GM18498 (cell line): Measurements from ENCODE around the gene TAF4.
"Not testable (repeated sequence)": the region's sequence is repeated elsewhere in the genome, so short reads cannot be mapped to it uniquely, and the experiment has no call there.

ENCODE experiments used
- ATAC-seq: cut with Tn5 transposase; IDR thresholded peaks from one replicate; pipeline ENCODE4 v1.9.1; 2021; ENCODE audit warnings: mild to moderate bottlenecking, moderate library complexity; ENCODE audit not compliant: unreplicated experiment

The TAF4 gene, protein sequence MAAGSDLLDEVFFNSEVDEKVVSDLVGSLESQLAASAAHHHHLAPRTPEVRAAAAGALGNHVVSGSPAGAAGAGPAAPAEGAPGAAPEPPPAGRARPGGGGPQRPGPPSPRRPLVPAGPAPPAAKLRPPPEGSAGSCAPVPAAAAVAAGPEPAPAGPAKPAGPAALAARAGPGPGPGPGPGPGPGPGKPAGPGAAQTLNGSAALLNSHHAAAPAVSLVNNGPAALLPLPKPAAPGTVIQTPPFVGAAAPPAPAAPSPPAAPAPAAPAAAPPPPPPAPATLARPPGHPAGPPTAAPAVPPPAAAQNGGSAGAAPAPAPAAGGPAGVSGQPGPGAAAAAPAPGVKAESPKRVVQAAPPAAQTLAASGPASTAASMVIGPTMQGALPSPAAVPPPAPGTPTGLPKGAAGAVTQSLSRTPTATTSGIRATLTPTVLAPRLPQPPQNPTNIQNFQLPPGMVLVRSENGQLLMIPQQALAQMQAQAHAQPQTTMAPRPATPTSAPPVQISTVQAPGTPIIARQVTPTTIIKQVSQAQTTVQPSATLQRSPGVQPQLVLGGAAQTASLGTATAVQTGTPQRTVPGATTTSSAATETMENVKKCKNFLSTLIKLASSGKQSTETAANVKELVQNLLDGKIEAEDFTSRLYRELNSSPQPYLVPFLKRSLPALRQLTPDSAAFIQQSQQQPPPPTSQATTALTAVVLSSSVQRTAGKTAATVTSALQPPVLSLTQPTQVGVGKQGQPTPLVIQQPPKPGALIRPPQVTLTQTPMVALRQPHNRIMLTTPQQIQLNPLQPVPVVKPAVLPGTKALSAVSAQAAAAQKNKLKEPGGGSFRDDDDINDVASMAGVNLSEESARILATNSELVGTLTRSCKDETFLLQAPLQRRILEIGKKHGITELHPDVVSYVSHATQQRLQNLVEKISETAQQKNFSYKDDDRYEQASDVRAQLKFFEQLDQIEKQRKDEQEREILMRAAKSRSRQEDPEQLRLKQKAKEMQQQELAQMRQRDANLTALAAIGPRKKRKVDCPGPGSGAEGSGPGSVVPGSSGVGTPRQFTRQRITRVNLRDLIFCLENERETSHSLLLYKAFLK

DNA sequence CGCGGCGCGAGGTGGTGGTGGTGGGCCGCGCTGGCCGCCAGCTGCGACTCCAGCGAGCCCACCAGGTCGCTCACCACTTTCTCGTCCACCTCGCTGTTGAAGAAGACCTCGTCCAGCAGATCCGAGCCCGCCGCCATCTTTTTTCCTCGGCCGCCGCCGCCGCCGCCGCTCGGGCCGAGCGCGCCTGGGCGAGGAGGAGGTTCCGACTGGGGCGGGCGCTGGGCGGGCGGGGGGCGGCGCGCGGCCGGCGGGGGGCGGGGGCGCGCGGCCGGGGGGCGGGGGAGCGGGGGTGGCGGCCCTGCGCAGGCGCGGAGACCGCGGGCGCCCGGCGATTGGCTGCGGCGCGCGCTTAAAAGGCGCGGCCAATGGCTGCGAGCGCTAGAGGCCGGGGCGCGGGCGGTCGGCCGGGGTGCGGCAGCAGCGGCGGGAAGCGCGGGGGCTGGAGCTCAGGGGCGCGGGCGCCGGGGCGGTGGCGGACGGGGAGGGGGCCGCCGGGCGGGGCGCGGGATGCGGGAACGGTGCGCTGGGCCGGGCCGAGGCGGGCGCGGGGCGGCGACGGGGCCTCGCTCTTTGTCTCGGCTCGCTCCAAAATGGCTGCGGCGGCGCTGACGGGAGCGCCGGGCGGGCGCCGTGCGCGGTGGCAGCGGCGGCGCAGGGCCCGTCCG lies at the start of gene TAF4:
TAF4 (minus strand) TSS at position 208 of the 665 bp plus-strand sequence; CDS start at position 137, 71 bp downstream.
- peak; percentile 73 for ATAC-seq

DNA sequence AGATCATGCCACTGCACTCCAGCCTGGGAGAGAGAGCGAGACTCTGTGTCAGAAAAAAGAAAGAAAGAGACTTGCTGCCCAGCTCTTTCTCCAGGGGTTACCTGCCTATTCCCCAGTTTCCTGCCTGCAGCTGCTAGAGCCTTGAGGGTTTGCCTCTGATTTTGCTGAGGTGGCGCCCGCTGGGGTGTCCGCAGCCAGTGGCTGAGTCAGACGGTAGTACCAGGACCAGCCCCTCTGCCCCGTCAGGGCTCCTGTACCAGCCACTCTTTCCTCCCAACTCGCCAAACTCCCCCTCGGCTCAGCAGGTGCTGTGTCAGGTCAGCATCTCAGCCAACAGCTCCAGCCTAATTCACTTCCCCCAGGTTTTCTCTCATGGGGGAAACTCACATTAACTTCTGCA lies 49.2 kb upstream of the TAF4 start:
- ATAC-seq: no peak

GRCh38 chr20:62112368-62112767 lies 46.7 kb upstream of the TAF4 start:
- no peak for ATAC-seq

- ATAC-seq: no peak
Measured at GRCh38 chr20:62111148-62111547, 45.5 kb upstream of the TAF4 start.

DNA sequence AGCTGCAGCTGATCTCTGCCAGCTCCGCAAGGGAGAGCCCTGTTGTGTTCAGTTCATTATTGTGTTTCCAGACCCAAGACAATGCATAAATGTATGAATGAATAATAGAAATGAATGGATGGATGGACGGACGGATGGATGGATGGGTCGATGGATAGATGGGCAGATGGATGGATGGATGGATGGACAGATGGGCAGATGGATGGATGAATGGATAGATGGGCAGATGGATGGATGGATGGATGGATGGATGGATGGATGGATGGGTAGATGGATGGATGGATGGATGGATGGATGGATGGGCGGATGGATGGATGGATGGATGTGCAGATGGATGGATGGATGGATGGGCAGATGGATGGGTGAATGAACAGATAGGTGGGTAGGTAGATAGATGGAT lies 39.9 kb upstream of the TAF4 start:
- no peak for ATAC-seq

DNA sequence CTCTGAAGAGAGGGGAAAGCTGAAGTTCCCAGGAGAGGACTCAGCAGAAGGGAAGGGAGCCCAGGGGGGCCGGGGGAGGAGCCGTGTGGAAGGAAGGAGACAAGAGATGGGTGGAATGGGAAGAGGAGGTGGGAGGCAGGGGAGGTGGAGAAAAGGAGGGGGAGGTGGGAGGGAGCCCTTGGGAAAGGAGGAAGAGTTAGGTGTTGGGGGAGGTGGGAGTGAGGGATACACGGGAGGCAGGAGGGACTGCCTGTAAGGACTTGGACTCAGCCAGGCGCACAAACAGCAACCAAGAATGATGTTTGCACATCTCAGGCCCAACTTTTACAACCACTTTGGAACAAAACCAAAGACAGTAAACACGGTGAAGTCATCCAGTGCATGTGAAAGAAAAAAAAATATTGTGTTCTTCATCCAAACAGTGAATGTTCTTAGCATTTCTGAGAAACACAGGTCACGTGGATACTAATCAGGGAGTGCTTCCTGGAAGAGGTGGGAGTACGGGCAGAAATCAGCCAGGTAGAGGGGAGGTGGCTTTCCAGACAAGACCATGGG lies 39.2 kb upstream of the TAF4 start:
- ATAC-seq: no peak

DNA sequence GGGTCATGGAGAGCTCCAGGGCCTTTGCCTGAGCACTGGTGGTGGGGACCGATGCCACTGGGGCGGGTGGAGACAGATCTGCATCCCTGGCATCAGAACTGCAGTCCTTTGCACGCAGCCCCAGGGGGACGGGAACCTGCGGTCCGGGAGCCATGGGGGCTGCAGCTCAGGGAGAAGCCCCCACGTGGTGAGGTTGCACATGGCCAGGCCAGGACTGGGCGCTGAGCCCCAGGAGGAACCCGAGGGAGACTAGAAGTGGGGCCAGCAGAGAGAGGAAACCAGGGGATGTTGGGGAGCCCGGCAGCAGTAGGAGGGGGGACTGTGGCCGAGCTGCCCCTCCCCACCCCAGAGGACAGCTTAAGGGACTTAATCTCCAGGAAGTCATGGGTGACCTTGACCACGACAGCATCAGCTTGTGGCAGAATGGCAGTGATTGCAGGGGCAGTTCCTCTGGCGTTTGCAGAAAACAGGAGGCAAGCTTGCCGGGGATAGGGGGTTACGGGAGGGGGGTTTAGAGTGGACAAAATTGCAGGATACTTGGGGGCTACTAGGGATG lies 38.6 kb upstream of the TAF4 start:
- ATAC-seq: no peak

GRCh38 chr20:62103508-62104233 lies 38.0 kb upstream of the TAF4 start:
- no peak for ATAC-seq

- ATAC-seq: no peak
Measured at GRCh38 chr20:62101078-62101477, 35.4 kb upstream of the TAF4 start.

DNA sequence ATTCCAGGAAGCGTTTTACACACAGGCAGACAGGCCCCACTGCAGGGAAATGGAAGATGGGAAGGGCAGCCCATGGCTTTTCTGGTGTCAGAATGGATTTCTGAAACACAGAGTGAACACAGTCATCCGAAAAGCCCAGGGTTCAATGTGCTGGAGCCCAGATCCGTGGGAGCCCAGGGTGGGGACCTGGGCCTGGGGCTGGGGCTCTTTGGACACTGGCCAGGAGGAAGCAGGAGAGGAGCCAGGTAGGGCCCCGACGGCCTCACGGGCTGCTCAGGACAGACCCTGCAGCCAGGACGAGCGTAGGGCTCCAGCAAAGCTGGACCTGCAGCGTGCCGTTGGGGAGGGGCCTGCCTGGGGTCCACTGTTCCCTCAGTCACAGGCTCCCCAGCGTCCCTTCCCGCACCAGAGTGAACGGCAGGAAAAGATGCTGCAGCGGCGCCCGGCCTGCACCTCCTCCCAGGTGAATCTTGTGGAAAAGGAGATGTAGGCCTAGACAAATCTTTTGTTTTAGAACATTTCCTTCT lies 32.3 kb upstream of the TAF4 start:
- no peak for ATAC-seq

DNA sequence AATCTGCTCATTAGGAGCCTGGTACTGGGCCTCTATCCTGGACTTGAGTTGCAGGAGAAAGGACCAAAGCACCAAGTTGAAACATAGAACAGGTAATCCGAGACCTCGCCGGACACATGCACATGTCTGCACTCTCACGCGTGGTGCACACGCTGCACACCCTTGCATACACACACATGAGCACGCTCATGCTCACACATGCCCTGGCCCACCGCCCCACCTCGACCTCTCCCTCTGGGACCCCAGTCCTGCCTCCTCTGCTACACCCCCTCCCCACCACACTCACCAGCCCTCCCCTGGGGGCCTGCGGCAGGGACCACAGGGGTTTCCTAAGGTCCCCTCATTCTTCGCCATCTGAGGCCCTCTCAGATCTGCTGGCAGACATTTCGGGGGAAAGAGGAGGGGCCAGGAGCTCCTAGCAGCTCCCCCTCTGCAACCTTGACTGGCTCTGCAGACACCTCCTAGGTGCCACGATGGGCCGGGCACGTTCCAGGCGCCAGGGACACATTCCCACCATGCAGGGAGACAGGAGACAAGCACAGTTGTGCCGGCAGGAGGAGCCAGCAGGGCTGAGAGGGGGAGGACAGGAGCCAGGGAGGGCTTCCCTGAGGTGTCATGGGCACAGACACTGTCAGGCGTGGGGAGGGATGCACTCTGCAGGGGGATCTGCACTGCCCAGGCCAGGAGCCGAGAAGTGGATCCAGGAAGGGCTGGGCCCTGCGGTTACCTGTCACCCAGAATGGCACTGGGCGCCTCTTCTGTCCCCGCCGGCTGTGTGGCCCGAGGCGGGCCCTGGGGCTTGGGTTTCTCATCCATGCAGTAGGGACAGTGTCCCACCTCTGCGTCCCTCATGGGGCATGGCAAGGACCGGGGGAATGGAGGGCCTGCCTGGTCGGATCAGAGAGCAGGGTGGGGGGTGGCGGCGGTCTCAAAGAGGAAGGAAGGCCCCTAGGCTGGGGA lies 31.0 kb upstream of the TAF4 start:
- no peak for ATAC-seq

DNA sequence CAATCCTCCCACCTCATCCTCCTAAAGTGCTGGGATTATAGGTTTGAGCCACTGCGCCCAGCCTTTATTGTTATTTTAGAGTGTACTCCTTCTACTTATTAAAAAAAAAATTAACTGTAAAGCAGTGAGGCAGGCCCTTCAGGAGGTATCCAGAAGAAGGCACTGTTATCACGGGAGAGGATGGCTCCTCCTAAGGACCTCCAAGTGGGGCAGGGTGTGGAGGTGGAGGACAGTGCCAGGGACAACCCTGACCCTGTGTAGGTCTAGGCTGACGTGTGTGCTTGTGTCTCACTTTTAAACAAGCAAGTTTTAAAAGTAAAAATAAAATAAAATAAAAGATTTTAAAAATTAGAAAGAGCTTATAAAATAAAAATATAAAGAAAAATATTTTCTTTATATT lies 23.7 kb upstream of the TAF4 start:
- ATAC-seq: no peak

GRCh38 chr20:62088258-62089127 lies 22.8 kb upstream of the TAF4 start:
- ATAC-seq: no peak

- ATAC-seq: no peak
Measured at GRCh38 chr20:62087632-62088031, 22.0 kb upstream of the TAF4 start.

- ATAC-seq: no peak
Measured at GRCh38 chr20:62087227-62087626, 21.5 kb upstream of the TAF4 start.

GRCh38 chr20:62085206-62085605 lies 19.5 kb upstream of the TAF4 start:
- ATAC-seq: no peak

DNA sequence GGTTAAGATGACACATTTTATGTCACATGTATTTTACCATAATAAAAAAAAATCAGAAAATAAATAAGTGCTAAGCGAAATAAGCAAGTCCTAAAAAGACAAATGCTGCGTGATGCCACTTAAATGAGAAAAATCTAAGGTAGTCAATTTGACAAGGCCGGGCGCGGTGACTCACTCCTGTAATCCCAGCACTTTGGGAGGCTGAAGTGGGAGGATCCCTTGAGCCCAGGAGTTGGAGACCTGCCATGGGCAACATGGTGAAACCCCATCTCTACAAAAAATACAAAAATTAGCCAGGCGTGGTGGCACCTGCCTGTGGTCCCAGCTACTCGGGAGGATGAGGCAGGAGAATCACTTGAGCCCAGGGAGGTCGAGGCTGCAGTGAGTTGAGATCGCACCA lies 18.5 kb upstream of the TAF4 start:
- ATAC-seq: not testable (repeated sequence)
